Stimulated activated CD8-positive, alpha-beta memory T cell treated with anti-CD3 and anti-CD28 coated beads, Interleukin-7, amount 100 ng/mL, for 4 hours (primary cell): Measurements from ENCODE around the gene LRRC8C.

ENCODE experiments used
- DNase-seq, 2 donors: peaks; one replicate each; pipeline ENCODE4 v3.0.0-alpha.2; 2020; ENCODE audit warnings: low read depth in 2 of 2

Gene LRRC8C

DNA sequence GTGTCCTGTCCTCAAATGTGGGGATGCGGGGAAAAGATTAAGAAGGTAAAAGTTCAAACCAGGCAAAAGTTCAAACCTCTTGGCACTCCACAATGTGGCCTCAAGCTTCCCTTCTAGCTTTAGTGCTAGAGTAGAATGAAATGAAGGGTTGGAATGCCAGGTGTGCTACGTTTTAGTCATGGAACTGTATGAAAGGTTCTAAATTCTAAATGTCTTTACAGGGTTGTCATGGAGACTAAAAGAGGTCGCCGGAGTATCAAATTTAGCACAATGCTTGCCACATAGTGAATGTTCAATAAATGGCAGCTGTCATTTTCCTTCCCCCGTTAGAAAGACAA, 130.7 kb downstream of the LRRC8C start:
- no peak for DNase-seq

DNA sequence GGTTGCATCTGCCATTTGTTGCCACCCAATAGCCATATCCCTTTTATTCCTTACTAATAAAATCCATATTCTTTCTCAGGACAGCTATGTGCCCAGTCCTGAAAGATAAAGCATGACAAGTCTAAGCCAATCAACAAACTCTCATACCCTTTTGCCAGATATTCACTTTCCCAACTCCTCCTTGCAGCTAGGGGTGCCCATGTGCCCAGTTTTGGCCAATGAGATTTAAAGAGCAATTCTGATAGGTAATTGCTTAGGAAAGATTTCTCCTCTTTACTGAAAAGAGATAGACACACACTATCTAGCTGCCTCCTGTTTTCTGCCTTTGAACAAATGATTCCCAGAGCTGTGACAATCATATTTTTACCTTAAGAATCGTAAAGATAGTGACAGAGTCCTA, 132.9 kb downstream of the LRRC8C start:
- DNase-seq, result no peak

DNA sequence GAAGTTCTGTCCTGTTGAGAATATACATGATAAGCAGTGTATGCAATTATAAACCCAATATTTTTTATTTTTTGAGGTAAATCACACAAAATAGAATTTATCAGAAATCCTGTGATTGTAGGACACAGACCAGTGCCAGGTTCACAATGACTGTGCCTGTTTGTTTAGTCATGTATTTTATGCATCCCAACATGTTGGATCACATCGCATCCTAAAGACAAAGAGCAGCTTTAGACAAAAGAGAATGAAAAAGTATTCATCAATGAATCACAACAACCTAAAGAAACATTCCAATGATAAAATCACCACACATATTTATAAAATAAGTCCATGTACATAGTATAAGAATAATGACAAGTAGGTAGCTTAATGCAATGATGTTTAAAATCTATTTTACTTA, 134.7 kb downstream of the LRRC8C start:
- DNase-seq, result no peak
